NOMO-1 (cell line): ENCODE results near the gene EFCAB6.

Experiments
- DNase-seq, 2 experiments: peaks; one replicate each; lab custom pipeline; 2025; ENCODE audit not compliant: unreplicated experiment in 2 of 2; lab: John Stamatoyannopoulos, UW

Gene EFCAB6

GRCh38 chr22:43510281-43511070 lies 301.6 kb downstream of the EFCAB6 start:
- DNase-seq = no peak

GRCh38 chr22:43509337-43509736 lies 302.8 kb downstream of the EFCAB6 start:
- DNase-seq = no peak

- DNase-seq = no peak
Observed at GRCh38 chr22:43508489-43508888, 303.6 kb downstream of the EFCAB6 start.

- no peak for DNase-seq
Observed at GRCh38 chr22:43507235-43507634, 304.9 kb downstream of the EFCAB6 start.

- DNase-seq = no peak
Observed at GRCh38 chr22:43506487-43506886, 305.6 kb downstream of the EFCAB6 start.

GRCh38 chr22:43505896-43506295 lies 306.2 kb downstream of the EFCAB6 start:
- no peak for DNase-seq

- DNase-seq = no peak
Observed at GRCh38 chr22:43505423-43505822, 306.7 kb downstream of the EFCAB6 start.

GRCh38 chr22:43504666-43505261 lies 307.3 kb downstream of the EFCAB6 start:
- DNase-seq = no peak

- DNase-seq = no peak
Observed at GRCh38 chr22:43504068-43504467, 308.0 kb downstream of the EFCAB6 start.

- DNase-seq = no peak
Observed at GRCh38 chr22:43502306-43502874, 309.7 kb downstream of the EFCAB6 start.

- no peak for DNase-seq
Observed at GRCh38 chr22:43501878-43502277, 310.2 kb downstream of the EFCAB6 start.

- DNase-seq = no peak
Observed at GRCh38 chr22:43500792-43501785, 311.0 kb downstream of the EFCAB6 start.

GRCh38 chr22:43498856-43499253 lies 313.2 kb downstream of the EFCAB6 start:
- no peak for DNase-seq

- no peak for DNase-seq
Observed at GRCh38 chr22:43497956-43498855, 313.9 kb downstream of the EFCAB6 start.

- no peak for DNase-seq
Observed at GRCh38 chr22:43493297-43493696, 318.8 kb downstream of the EFCAB6 start.

- no peak for DNase-seq
Observed at GRCh38 chr22:43491737-43492136, 320.4 kb downstream of the EFCAB6 start.

GRCh38 chr22:43491177-43491576 lies 320.9 kb downstream of the EFCAB6 start:
- DNase-seq = no peak

GRCh38 chr22:43490311-43490710 lies 321.8 kb downstream of the EFCAB6 start:
- no peak for DNase-seq

GRCh38 chr22:43488937-43489336 lies 323.2 kb downstream of the EFCAB6 start:
- no peak for DNase-seq
